Measurements from ENCODE around the gene NSDHL. TPM values are rescaled to one million over a fixed set of nuclear protein-coding genes. Genes with fewer than 3 reads are reported as not detected.

NSDHL gene
- total and polyA plus RNA-seq, 2 experiments from 2014 or later = 32.4 to 34.3 TPM

DNA sequence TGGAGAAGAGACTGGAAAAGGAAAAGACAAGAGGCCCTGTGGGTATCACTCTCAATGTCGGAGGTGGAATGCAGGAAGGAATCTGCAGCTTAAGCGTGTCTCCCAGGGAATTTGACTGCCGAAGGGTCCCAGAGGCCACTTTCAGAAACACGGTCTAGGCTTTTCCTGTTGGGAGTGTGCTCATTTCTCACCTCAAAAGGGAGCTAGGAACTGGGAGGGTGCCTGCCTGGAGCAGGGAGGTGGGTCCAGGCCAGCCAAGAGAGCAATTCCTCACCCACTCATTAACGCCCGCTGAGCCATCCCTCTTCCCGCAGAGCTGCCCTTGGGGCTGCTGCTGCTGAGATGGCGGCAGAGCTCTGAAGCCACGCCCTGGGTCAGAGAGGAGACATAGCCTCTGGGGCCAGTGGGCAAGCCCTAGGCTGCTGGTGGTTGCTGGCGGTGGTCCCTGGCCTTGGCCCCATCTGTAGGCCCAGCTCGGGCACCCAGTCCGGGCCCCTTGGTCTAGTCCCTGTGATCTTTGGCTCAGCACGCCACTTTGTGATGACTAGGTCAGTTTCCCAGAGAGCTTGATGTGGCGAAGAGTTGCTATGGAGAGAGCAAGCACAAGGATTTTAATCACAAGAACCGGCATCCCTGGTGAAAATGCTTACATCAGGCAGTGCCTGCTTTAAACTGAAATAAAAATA lies 71.1 kb downstream of the NSDHL start (continued):
- TF ChIP-seq, protein P1, sequence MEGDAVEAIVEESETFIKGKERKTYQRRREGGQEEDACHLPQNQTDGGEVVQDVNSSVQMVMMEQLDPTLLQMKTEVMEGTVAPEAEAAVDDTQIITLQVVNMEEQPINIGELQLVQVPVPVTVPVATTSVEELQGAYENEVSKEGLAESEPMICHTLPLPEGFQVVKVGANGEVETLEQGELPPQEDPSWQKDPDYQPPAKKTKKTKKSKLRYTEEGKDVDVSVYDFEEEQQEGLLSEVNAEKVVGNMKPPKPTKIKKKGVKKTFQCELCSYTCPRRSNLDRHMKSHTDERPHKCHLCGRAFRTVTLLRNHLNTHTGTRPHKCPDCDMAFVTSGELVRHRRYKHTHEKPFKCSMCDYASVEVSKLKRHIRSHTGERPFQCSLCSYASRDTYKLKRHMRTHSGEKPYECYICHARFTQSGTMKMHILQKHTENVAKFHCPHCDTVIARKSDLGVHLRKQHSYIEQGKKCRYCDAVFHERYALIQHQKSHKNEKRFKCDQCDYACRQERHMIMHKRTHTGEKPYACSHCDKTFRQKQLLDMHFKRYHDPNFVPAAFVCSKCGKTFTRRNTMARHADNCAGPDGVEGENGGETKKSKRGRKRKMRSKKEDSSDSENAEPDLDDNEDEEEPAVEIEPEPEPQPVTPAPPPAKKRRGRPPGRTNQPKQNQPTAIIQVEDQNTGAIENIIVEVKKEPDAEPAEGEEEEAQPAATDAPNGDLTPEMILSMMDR (conservative IDR thresholded peaks at IDR 0.05; ENCODE audit: low read depth in 2 of 2) = no peak
- TF ChIP-seq EZH2 (IDR thresholded peaks at IDR 0.05; ENCODE audit: low read depth, unreplicated experiment) (no peak), ZNF114 (CRISPR knock-in tag; IDR thresholded peaks at IDR 0.05) (no peak)
- TF ChIP-seq, protein P2, sequence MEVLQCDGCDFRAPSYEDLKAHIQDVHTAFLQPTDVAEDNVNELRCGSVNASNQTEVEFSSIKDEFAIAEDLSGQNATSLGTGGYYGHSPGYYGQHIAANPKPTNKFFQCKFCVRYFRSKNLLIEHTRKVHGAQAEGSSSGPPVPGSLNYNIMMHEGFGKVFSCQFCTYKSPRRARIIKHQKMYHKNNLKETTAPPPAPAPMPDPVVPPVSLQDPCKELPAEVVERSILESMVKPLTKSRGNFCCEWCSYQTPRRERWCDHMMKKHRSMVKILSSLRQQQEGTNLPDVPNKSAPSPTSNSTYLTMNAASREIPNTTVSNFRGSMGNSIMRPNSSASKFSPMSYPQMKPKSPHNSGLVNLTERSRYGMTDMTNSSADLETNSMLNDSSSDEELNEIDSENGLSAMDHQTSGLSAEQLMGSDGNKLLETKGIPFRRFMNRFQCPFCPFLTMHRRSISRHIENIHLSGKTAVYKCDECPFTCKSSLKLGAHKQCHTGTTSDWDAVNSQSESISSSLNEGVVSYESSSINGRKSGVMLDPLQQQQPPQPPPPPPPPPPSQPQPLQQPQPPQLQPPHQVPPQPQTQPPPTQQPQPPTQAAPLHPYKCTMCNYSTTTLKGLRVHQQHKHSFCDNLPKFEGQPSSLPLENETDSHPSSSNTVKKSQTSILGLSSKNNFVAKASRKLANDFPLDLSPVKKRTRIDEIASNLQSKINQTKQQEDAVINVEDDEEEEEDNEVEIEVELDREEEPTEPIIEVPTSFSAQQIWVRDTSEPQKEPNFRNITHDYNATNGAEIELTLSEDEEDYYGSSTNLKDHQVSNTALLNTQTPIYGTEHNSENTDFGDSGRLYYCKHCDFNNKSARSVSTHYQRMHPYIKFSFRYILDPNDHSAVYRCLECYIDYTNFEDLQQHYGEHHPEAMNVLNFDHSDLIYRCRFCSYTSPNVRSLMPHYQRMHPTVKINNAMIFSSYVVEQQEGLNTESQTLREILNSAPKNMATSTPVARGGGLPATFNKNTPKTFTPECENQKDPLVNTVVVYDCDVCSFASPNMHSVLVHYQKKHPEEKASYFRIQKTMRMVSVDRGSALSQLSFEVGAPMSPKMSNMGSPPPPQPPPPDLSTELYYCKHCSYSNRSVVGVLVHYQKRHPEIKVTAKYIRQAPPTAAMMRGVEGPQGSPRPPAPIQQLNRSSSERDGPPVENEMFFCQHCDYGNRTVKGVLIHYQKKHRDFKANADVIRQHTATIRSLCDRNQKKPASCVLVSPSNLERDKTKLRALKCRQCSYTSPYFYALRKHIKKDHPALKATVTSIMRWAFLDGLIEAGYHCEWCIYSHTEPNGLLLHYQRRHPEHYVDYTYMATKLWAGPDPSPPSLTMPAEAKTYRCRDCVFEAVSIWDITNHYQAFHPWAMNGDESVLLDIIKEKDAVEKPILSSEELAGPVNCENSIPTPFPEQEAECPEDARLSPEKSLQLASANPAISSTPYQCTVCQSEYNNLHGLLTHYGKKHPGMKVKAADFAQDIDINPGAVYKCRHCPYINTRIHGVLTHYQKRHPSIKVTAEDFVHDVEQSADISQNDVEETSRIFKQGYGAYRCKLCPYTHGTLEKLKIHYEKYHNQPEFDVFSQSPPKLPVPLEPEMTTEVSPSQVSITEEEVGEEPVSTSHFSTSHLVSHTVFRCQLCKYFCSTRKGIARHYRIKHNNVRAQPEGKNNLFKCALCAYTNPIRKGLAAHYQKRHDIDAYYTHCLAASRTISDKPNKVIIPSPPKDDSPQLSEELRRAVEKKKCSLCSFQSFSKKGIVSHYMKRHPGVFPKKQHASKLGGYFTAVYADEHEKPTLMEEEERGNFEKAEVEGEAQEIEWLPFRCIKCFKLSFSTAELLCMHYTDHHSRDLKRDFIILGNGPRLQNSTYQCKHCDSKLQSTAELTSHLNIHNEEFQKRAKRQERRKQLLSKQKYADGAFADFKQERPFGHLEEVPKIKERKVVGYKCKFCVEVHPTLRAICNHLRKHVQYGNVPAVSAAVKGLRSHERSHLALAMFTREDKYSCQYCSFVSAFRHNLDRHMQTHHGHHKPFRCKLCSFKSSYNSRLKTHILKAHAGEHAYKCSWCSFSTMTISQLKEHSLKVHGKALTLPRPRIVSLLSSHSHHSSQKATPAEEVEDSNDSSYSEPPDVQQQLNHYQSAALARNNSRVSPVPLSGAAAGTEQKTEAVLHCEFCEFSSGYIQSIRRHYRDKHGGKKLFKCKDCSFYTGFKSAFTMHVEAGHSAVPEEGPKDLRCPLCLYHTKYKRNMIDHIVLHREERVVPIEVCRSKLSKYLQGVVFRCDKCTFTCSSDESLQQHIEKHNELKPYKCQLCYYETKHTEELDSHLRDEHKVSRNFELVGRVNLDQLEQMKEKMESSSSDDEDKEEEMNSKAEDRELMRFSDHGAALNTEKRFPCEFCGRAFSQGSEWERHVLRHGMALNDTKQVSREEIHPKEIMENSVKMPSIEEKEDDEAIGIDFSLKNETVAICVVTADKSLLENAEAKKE (CRISPR knock-in tag; IDR thresholded peaks at IDR 0.05) = no peak

DNA sequence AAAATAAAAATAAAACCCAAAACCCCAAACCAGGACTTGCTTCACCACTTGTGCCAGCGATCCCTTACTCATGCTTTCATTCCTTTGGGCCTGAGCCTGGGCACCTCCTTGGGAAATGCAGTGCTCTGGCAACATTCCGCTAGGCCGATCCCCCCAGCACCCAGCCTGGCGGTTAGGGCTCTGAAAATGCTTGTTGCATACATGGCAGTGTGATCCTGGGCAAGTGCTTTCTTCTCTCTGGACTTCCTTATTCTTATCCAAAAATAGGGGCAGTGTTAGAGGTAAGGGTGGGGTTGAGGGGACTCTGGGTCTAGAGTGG lies 71.6 kb downstream of the NSDHL start:
- Mint-ChIP-seq H3K27ac (no peak overlapping the region), H3K36me3 (ENCODE audit: low read depth) (no peaks in the 10 kb centered on the region), H3K27me3 (ENCODE audit: insufficient read depth, low read depth, poor library complexity) (peaks cover 4% of the 10 kb centered on the region), H3K4me3 (no peak overlapping the region), H3K4me1 (peaks cover 22% of the 10 kb centered on the region), H3K9me3 (no peaks in the 10 kb centered on the region)
- DNase-seq (ENCODE audit: low spot score) = no peak
- H3K79me2 ChIP-seq (replicated peaks; ENCODE audit: insufficient read depth) = no peaks in the 10 kb centered on the region
- no peak overlapping the region for H3K4me2 ChIP-seq
- H2AFZ ChIP-seq = no peak overlapping the region
- no peaks in the 10 kb centered on the region for H3K27me3 ChIP-seq (ENCODE audit: insufficient read depth)
- H4K20me1 ChIP-seq (replicated peaks; ENCODE audit: insufficient read depth) = no peaks in the 10 kb centered on the region
- no peaks in the 10 kb centered on the region for H3F3A ChIP-seq (replicated peaks; ENCODE audit: low read depth)
- no peak for ATAC-seq
- no peaks in the 10 kb centered on the region for H3K9me2 ChIP-seq (ENCODE audit: insufficient read depth)
- H3K27ac ChIP-seq (ENCODE audit: low read depth) = no peak overlapping the region
- H3K36me3 ChIP-seq (ENCODE audit: insufficient read depth) = no peaks in the 10 kb centered on the region
- H3K4me1 ChIP-seq (ENCODE audit: insufficient read depth) = peaks cover 8% of the 10 kb centered on the region; the same call in 1 of the 2 replicates
- no peak overlapping the region for H3K4me3 ChIP-seq
- TF ChIP-seq, protein P3, sequence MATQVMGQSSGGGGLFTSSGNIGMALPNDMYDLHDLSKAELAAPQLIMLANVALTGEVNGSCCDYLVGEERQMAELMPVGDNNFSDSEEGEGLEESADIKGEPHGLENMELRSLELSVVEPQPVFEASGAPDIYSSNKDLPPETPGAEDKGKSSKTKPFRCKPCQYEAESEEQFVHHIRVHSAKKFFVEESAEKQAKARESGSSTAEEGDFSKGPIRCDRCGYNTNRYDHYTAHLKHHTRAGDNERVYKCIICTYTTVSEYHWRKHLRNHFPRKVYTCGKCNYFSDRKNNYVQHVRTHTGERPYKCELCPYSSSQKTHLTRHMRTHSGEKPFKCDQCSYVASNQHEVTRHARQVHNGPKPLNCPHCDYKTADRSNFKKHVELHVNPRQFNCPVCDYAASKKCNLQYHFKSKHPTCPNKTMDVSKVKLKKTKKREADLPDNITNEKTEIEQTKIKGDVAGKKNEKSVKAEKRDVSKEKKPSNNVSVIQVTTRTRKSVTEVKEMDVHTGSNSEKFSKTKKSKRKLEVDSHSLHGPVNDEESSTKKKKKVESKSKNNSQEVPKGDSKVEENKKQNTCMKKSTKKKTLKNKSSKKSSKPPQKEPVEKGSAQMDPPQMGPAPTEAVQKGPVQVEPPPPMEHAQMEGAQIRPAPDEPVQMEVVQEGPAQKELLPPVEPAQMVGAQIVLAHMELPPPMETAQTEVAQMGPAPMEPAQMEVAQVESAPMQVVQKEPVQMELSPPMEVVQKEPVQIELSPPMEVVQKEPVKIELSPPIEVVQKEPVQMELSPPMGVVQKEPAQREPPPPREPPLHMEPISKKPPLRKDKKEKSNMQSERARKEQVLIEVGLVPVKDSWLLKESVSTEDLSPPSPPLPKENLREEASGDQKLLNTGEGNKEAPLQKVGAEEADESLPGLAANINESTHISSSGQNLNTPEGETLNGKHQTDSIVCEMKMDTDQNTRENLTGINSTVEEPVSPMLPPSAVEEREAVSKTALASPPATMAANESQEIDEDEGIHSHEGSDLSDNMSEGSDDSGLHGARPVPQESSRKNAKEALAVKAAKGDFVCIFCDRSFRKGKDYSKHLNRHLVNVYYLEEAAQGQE (IDR thresholded peaks at IDR 0.05; ENCODE audit: unreplicated experiment) = no peak
- TF ChIP-seq JUNB (IDR thresholded peaks at IDR 0.05; ENCODE audit: unreplicated experiment) = no peak
- no peak for TF ChIP-seq POLR2AphosphoS5 (IDR thresholded peaks at IDR 0.05; ENCODE audit: low read depth)
- no peak for TF ChIP-seq EZH2 (IDR thresholded peaks at IDR 0.05; ENCODE audit: low read depth, unreplicated experiment)
- TF ChIP-seq, protein P1 (conservative IDR thresholded peaks at IDR 0.05; ENCODE audit: low read depth in 2 of 2) = no peak
